Effector memory CD8-positive, alpha-beta T cell (primary cell): ENCODE results near the gene DUSP22.

Source experiments
- ATAC-seq: fragments of 150-1000 bp; cut with Tn5 transposase; replicated peaks from 2 replicates; pipeline ENCODE4 v1.10.0; 2021; ENCODE audit warnings: mild to moderate bottlenecking, moderate library complexity
- DNase-seq, 3 experiments: peaks; one replicate each; pipeline ENCODE4 v3.0.0; 2021
- H3K27ac Mint-ChIP-seq, 2 donors: one replicate each; pipeline ENCODE4 v1.8.0; 2022; ENCODE audit warnings: mild to moderate bottlenecking in 2 of 2, mixed read lengths in 2 of 2, moderate library complexity in 2 of 2
- H3K27me3 Mint-ChIP-seq, 2 donors: one replicate each; pipeline ENCODE4 v1.8.0; 2022; ENCODE audit warnings: mixed read lengths in 2 of 2
- H3K36me3 Mint-ChIP-seq: one replicate; pipeline ENCODE4 v1.8.0; 2022; ENCODE audit warnings: mild to moderate bottlenecking, moderate library complexity, mixed read lengths; ENCODE audit not compliant: insufficient read depth
- H3K4me1 Mint-ChIP-seq, 2 donors: one replicate each; pipeline ENCODE4 v1.8.0; 2022; ENCODE audit warnings: low read depth in 2 of 2, mixed read lengths in 2 of 2
- H3K4me3 Mint-ChIP-seq, 2 donors: one replicate each; pipeline ENCODE4 v1.8.0; 2022; ENCODE audit warnings: mild to moderate bottlenecking in 2 of 2, mixed read lengths in 2 of 2, moderate library complexity in 2 of 2
- H3K9me3 Mint-ChIP-seq, 2 donors: one replicate each; pipeline ENCODE4 v1.8.0; 2022; ENCODE audit warnings: mixed read lengths in 2 of 2

Gene DUSP22

GRCh38 chr6:257774-258173, 34.5 kb upstream of the DUSP22 start:
- Mint-ChIP-seq H3K27me3 (no peaks in the 10 kb centered on the region), H3K27ac (no peak overlapping the region), H3K36me3 (peaks cover 2% of the 10 kb centered on the region), H3K4me3 (no peak overlapping the region), H3K4me1 (peaks cover 26 to 38% of the 10 kb centered on the region in 2 donors), H3K9me3 (no peaks in the 10 kb centered on the region)
- no peak for DNase-seq
- ATAC-seq, result no peak

DNA sequence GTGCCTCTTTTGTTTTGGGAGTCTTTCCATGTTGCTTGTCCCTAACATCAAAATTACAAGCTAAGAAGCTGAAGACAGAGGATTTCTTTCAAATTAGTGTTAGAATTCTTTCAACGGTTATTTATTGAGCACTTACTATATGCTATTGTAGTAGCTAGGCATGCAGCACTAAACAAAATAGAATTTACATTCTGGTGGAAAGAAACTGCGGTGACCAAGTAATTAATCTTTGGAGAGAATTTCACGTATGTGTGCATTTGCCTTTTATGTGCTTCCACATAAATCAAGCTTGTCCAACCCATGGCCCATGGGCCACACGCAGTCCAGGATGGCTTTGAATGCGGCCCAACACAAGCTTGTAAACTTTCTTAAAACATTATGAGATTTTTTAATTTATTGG, 33.0 kb upstream of the DUSP22 start:
- ATAC-seq, result no peak
- Mint-ChIP-seq H3K27me3 (no peaks in the 10 kb centered on the region), H3K4me3 (no peak overlapping the region), H3K4me1 (peaks cover 17 to 24% of the 10 kb centered on the region in 2 donors), H3K36me3 (no peaks in the 10 kb centered on the region), H3K27ac (peak overlapping the region in 1 of 2 donors; percentile 88), H3K9me3 (no peaks in the 10 kb centered on the region)
- DNase-seq, result no peak

DNA sequence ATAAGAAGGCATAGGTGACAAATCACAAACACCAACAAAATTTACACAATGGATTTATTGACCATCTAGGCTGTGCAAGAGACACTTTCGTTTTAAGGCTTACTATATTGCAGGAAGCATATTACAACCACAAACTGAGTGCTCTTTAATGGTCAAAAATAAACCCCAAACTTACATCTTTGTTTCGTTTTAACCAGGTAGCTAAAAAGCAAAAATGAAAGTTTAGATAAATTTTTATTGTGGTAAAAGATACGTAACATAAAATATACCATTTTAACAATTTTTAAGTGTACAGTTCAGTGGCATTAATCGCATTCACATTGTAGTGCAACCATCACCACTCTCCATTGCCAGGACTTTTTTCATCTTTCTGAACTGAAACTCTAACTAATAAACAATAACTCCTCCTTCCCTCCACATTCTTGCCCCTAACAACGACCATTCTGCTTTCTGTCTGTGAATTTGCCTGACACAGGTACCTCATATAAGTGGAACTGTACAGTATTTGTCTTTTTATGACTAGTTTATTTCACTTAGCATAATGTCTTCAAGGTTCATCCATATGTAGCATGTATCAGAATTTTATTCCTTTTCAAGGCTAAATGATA, 32.3 kb upstream of the DUSP22 start:
- H3K27me3 Mint-ChIP-seq, result no peaks in the 10 kb centered on the region
- no peaks in the 10 kb centered on the region for H3K36me3 Mint-ChIP-seq
- H3K9me3 Mint-ChIP-seq, result no peaks in the 10 kb centered on the region
- peak overlapping the region; percentile 1 to 88 for H3K27ac Mint-ChIP-seq
- H3K4me1 Mint-ChIP-seq, result peaks cover 14 to 19% of the 10 kb centered on the region in 2 donors
- ATAC-seq (peak; percentile 75), DNase-seq (no peak)
- peak overlapping the region; percentile 22 to 69 for H3K4me3 Mint-ChIP-seq

DNA sequence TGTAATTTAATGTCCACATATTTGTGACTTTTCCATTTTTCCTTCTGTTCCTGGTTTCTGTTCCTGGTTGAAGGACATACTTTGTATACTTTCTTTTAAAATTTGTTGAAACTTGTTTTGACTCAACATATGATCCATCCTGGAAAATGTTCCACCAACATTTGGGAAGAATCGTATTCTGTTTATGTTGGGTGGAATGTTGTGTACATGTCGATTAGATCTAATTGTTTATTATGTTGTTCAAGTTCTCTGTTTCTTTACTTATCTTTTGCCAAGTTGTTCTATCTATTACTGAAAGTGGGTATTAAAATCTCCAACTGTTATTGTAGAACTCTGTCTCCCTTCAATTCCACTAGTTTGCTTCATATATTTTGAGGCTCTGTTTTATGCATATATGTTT, 27.7 kb upstream of the DUSP22 start:
- Mint-ChIP-seq H3K4me3 (no peak overlapping the region), H3K27ac (no peak overlapping the region), H3K4me1 (peaks cover 4 to 6% of the 10 kb centered on the region in 2 donors), H3K9me3 (no peaks in the 10 kb centered on the region), H3K36me3 (no peaks in the 10 kb centered on the region), H3K27me3 (no peaks in the 10 kb centered on the region)
- DNase-seq (no peak), ATAC-seq (no peak)

- DNase-seq (no peak), ATAC-seq (no peak)
- Mint-ChIP-seq H3K4me3 (no peak overlapping the region), H3K27me3 (no peaks in the 10 kb centered on the region), H3K27ac (no peak overlapping the region), H3K4me1 (peaks cover 4 to 8% of the 10 kb centered on the region in 2 donors), H3K36me3 (no peaks in the 10 kb centered on the region), H3K9me3 (peaks cover 0 to 3% of the 10 kb centered on the region in 2 donors)
These were observed 23.8 kb upstream of the DUSP22 start for GRCh38 chr6:268394-268935.

- ATAC-seq (no peak), DNase-seq (no peak)
- H3K36me3 Mint-ChIP-seq, result no peaks in the 10 kb centered on the region
- H3K9me3 Mint-ChIP-seq, result peaks cover 0 to 3% of the 10 kb centered on the region in 2 donors
- H3K4me1 Mint-ChIP-seq, result peaks cover 4 to 8% of the 10 kb centered on the region in 2 donors
- H3K27ac Mint-ChIP-seq, result no peak overlapping the region
- H3K4me3 Mint-ChIP-seq, result no peak overlapping the region
- no peaks in the 10 kb centered on the region for H3K27me3 Mint-ChIP-seq
These were observed 18.7 kb upstream of the DUSP22 start for GRCh38 chr6:273551-274058.

GRCh38 chr6:277746-278145, 14.5 kb upstream of the DUSP22 start:
- no peak for DNase-seq
- no peak overlapping the region for H3K27ac Mint-ChIP-seq
- no peaks in the 10 kb centered on the region for H3K27me3 Mint-ChIP-seq
- no peaks in the 10 kb centered on the region for H3K9me3 Mint-ChIP-seq
- H3K36me3 Mint-ChIP-seq, result no peaks in the 10 kb centered on the region
- ATAC-seq, result no peak
- peaks cover 0 to 2% of the 10 kb centered on the region in 2 donors for H3K4me1 Mint-ChIP-seq
- H3K4me3 Mint-ChIP-seq, result no peak overlapping the region

DNA sequence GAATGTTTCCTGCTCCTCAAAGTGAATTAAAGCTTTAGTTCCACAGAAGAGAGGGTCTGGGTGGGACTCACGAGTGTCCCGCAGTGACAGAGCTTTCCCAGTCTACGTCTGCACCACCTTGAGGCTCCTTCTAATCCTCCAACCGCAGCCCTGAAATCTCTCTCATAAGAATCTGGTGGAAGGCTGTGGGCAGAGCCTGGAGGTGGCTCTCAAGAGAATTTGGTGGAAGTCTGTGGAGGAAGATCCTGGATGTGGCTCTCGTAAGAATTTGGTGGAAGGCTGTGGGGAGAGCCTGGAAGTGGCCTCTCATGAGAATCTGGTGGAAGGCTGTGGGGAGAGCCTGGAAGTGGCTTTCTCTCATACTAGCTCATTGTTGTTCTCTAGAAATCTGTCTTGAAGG, 13.8 kb upstream of the DUSP22 start:
- H3K4me1 Mint-ChIP-seq, result no peaks in the 10 kb centered on the region
- no peak for ATAC-seq
- no peak for DNase-seq
- no peaks in the 10 kb centered on the region for H3K36me3 Mint-ChIP-seq
- H3K27me3 Mint-ChIP-seq, result no peaks in the 10 kb centered on the region
- no peaks in the 10 kb centered on the region for H3K9me3 Mint-ChIP-seq
- H3K27ac Mint-ChIP-seq, result no peak overlapping the region
- no peak overlapping the region for H3K4me3 Mint-ChIP-seq

DNA sequence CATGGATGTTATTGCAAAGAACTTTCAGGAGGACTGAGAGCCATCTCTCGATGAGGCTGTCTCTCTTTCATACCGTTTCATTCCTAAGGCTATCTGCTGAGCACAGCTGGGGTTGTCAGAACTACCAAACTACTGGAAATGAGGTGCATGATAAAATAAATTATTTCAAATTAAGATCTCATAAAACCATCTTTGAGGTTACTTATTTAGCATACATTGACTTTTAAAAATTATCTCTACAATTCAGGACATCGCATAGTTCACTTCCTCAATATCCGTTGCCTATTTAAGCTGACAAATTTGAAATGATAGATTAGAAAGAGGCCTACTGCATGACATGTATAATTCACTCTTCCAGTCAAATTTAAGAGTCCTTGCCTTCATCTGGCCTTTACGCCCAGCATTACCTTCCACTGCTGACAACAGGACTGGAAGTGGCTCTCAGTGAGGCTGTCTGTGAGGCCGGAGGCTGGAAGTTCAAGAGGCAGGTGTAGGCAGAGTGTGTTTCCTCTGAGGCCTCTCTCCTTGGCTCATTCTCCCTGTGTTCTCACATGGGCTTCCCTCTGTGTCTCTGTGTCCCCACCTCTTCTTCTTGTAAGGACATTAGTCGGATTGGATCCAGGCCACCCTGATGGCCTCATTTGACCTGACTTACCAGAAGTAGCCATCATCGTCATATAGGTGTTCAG, 12.8 kb upstream of the DUSP22 start:
- Mint-ChIP-seq H3K9me3 (no peaks in the 10 kb centered on the region), H3K27ac (no peak overlapping the region), H3K36me3 (no peaks in the 10 kb centered on the region), H3K27me3 (no peaks in the 10 kb centered on the region), H3K4me3 (no peak overlapping the region), H3K4me1 (no peaks in the 10 kb centered on the region)
- ATAC-seq (no peak), DNase-seq (no peak)

GRCh38 chr6:280775-281468, 11.4 kb upstream of the DUSP22 start:
- peaks cover 0 to 9% of the 10 kb centered on the region in 2 donors for H3K4me1 Mint-ChIP-seq
- no peak overlapping the region for H3K4me3 Mint-ChIP-seq
- ATAC-seq, result no peak

GRCh38 chr6:281469-282103, 10.7 kb upstream of the DUSP22 start:
- no peak for DNase-seq
- no peak overlapping the region for H3K4me3 Mint-ChIP-seq
- no peaks in the 10 kb centered on the region for H3K27me3 Mint-ChIP-seq
- H3K9me3 Mint-ChIP-seq, result no peaks in the 10 kb centered on the region
- ATAC-seq, result no peak
- H3K36me3 Mint-ChIP-seq, result no peaks in the 10 kb centered on the region
- H3K4me1 Mint-ChIP-seq, result peaks cover 0 to 10% of the 10 kb centered on the region in 2 donors
- no peak overlapping the region for H3K27ac Mint-ChIP-seq

More at GRCh38 chr6:280775-281468, 11.4 kb upstream of the DUSP22 start:
- no peak overlapping the region for H3K27ac Mint-ChIP-seq
- no peaks in the 10 kb centered on the region for H3K27me3 Mint-ChIP-seq
- H3K36me3 Mint-ChIP-seq, result no peaks in the 10 kb centered on the region
- no peak for DNase-seq
- H3K9me3 Mint-ChIP-seq, result no peaks in the 10 kb centered on the region

DNA sequence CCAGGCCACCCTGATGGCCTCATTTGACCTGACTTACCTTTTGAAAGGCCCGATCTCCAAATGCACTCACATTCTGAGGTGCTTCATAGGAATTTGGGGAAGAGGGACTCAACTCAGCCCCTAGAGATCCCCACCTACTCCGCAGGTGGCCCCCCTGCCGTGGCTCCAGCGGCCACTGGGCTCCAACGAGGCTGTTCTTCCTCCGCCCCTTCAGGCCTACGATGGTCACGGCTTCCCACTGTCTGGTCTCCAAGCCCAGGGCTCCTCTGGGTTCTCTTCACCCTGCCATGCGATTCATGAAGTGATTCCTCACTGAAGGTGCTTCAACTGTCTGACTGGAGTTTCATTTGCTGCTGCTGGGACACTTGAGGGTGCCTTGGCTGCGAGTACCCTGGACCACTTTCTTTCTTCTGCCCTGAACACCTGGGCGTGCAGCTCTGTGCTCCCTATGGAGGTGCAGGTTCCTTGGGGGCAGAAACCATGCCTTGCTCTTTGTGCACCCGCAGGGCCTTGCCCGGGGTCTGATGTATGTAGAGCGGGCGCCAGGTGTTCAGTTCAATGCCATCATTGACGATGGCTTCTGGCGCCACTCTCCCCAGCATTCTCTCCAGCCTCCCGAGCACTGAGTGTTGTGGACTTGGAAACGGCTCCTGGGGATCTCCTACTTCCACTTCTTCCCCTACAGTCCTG, 10.0 kb upstream of the DUSP22 start:
- no peak for ATAC-seq
- no peak overlapping the region for H3K27ac Mint-ChIP-seq
- H3K4me3 Mint-ChIP-seq, result no peak overlapping the region

More for the DNA sequence above, 10.0 kb upstream of the DUSP22 start:
- Mint-ChIP-seq H3K4me1 (peaks cover 4 to 15% of the 10 kb centered on the region in 2 donors), H3K27me3 (no peaks in the 10 kb centered on the region), H3K36me3 (no peaks in the 10 kb centered on the region), H3K9me3 (no peaks in the 10 kb centered on the region)
- no peak for DNase-seq
